ENCODE results near the gene ANKRD53. TPM values are rescaled to one million over a fixed set of nuclear protein-coding genes. Genes with fewer than 3 reads are reported as not detected.

ANKRD53 gene
- total RNA-seq, 3 donors from 2014 or later = 0.23 to 1.8 (median 0.75) TPM

GRCh38 chr2:71001981-71002570, 23.6 kb downstream of the ANKRD53 start:
- H3K4me3 ChIP-seq = no peak overlapping the region
- no peak for ATAC-seq
- H3K36me3 ChIP-seq (ENCODE audit: low read depth) = no peaks in the 10 kb centered on the region
- no peak for TF ChIP-seq CTCF (IDR thresholded peaks at IDR 0.05)
- no peak for DNase-seq
- intact Hi-C loops (cut with DNase I, micrococcal nuclease) = no loop called here
- no peaks in the 10 kb centered on the region for H3K4me1 ChIP-seq (ENCODE audit: low read depth)
- H3K9me3 ChIP-seq = no peaks in the 10 kb centered on the region

GRCh38 chr2:71003396-71003795, 25.0 kb downstream of the ANKRD53 start:
- intact Hi-C loops (cut with DNase I, micrococcal nuclease) = no loop called here
- Histone ChIP-seq H3K4me3 (no peak overlapping the region), H3K4me1 (ENCODE audit: low read depth) (no peaks in the 10 kb centered on the region), H3K36me3 (ENCODE audit: low read depth) (no peaks in the 10 kb centered on the region), H3K9me3 (no peaks in the 10 kb centered on the region)
- ATAC-seq (no peak), DNase-seq (no peak)
- no peak for TF ChIP-seq CTCF (IDR thresholded peaks at IDR 0.05)

DNA sequence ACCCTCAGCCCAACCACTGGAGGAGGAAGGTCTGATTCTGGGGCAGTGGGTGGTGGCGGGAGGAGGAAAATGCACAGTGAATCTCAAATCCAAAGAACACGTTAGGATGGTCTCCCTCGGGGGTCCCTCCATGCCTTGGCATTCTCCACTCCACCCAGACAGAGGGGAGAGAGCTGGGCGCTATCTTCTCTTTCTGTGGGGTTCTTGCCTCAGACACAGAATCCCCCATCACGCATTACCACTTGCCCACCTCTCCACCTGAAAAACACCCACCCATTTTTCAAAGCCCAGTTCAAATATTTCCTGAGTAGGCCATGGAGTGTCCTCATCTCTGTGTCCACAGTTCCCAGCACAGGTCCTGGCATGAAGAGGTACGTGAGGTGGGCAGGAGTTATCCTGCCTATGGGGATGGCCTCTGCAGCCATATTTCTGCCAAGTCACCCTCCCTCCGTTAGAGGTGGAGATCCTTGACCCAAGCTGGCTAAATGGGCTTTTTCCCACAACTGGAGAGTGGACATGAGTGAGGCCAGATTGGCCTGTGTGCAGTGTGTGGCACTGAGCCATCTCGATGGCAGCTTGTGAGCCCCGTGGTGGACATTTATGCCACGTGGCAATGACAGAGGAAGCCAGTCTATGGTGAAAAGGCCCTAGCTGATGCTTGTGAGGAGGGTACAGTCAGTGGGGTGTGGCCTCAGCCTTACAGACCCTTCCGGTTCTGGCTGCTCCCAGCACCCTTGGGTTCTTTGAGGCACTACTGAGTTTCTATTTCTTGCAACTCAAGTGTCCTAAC, 25.7 kb downstream of the ANKRD53 start:
- Histone ChIP-seq H3K4me3 (no peak overlapping the region), H3K36me3 (ENCODE audit: low read depth) (no peaks in the 10 kb centered on the region), H3K9me3 (no peaks in the 10 kb centered on the region), H3K4me1 (ENCODE audit: low read depth) (no peaks in the 10 kb centered on the region)
- DNase-seq = no peak
- intact Hi-C loops (cut with DNase I, micrococcal nuclease) = no loop called here
- ATAC-seq = no peak
- no peak for TF ChIP-seq CTCF (IDR thresholded peaks at IDR 0.05)

DNA sequence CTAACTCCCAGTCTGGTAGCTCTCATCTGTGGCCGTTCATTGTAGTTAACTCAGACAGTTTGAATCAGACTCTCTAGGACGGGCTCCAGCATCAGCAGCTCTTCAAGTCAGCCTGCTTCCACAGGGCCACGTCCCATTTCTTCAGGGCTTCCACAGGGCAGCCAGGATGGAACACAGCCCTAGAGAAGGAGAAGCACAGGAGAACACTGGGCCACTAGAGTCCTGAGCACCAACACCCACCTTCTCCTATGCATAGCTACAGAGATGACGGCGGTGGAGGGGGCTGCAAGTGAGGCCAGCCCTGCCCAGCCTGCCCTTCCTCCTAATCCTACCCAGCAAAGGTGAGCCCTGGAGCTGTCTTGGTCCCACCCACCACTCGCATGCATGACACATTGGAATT, 26.4 kb downstream of the ANKRD53 start:
- ATAC-seq (no peak), DNase-seq (no peak)
- no peak overlapping the region for H3K4me3 ChIP-seq
- TF ChIP-seq CTCF (IDR thresholded peaks at IDR 0.05) = no peak
- H3K36me3 ChIP-seq (ENCODE audit: low read depth) = no peaks in the 10 kb centered on the region
- intact Hi-C loops (cut with DNase I, micrococcal nuclease) = no loop called here
- H3K4me1 ChIP-seq (ENCODE audit: low read depth) = no peaks in the 10 kb centered on the region
- H3K9me3 ChIP-seq = no peaks in the 10 kb centered on the region

DNA sequence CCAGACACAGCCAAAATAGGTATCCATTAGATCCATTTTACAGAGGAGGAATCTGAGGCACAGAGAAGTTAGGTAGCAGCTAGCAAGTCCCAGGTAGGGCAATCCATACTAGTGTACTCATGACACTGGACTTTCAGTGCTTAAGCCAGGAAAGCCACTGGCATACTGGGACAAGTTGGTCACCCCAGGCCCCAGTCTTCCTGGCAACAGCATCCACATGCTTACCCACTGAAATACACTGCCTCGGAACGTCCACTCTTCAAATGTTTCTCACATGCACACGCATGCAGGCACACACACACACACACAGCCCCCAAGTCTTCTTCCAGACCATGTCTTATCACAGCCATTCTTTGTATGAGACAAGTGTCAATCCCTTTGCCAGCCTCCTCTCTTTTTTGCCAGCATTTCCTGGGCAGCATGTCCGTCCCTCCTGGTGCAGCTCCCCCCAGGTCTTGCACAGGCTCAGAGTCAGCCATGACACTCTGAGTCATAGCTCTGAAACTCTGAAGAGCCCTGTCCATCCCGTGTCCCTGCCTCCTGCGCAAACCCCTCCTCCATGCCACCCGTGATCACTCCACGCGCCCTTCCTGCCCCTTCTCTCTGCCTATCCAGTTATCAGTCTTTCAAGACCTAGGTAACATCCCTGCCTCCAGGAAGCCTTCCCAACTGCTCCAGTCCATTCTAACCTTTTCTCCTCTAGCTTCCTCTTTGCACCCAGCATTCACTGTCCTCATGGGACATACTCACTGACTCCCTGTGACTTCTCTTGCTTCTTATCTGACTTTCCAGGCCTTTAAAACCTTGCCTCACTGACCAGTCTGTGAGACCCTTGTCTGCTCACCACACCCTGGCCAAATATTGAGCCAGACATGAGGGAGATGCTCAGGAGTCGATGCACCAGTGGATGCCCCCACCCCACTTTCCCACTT, 27.1 kb downstream of the ANKRD53 start:
- H3K9me3 ChIP-seq = no peaks in the 10 kb centered on the region
- ATAC-seq (no peak), DNase-seq (no peak)
- no peak overlapping the region for H3K4me3 ChIP-seq
- no peaks in the 10 kb centered on the region for H3K36me3 ChIP-seq (ENCODE audit: low read depth)
- intact Hi-C loops (cut with DNase I, micrococcal nuclease) = no loop called here
- no peak for TF ChIP-seq CTCF (IDR thresholded peaks at IDR 0.05)
- H3K4me1 ChIP-seq (ENCODE audit: low read depth) = no peaks in the 10 kb centered on the region

Data from mucosa of descending colon (tissue), 3 donors.